ENCODE measurements around the gene PTX4. TPM values are rescaled to one million over a fixed set of nuclear protein-coding genes. Genes with fewer than 3 reads are reported as not detected.

The PTX4 gene
- total RNA-seq, 4 donors from 2014 or later = 0.40 TPM; not detected in 3

- no peak for TF ChIP-seq POLR2A (IDR thresholded peaks at IDR 0.05)
- no peak for TF ChIP-seq POLR2AphosphoS5 (IDR thresholded peaks at IDR 0.05)
- TF ChIP-seq CTCF (IDR thresholded peaks at IDR 0.05) = no peak
- TF ChIP-seq EP300 (IDR thresholded peaks at IDR 0.05) = no peak
- H3K27ac ChIP-seq = no peak overlapping the region
- WGBS, 2 donors (ENCODE audit: low coverage in 1 of 2) = no CpG with 5 or more reads among the region's 20 CpGs
- no peak for ATAC-seq
- no peak overlapping the region for H3K4me3 ChIP-seq
- H3K9me3 ChIP-seq = no peaks in the 10 kb centered on the region
- H3K4me1 ChIP-seq = no peaks in the 10 kb centered on the region
- H3K27me3 ChIP-seq = no peaks in the 10 kb centered on the region
- H3K36me3 ChIP-seq = peaks cover 0 to 100% of the 10 kb centered on the region in 2 donors
These were observed 36.2 kb downstream of the PTX4 start for GRCh38 chr16:1452530-1452929.

DNA sequence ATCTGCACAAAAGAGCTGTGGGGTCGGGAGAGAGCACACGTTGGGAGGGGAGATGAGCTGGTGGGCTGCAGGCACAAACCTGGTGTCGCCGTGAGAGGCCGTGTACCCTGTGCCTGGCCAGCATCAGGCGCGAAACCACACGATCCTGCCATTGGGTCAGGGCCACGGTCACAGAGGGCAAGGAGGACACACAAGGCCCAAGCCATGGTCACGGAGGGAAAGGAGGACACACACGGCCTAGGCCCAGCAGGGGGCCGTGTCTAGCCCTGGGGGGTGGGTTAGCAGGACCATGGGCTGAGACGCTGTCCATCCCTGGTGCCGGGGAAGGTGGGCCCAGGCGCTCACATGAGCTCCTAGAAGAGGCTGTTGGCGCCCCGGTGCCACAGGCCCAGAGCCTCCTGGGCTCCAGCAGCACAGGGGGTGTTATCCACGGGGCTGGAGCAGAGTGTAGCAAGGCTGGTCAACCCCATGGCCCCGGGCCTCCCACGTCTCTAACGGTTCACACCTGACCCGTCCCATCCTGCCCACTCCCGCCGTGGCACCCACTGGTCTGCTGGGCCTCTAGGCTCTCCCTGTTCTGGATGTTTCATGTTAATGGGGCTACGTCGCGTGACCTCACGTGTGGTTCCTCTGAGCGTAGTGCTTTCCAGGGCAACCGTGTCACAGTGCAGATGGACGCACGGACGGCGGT, 36.9 kb downstream of the PTX4 start:
- H3K27ac ChIP-seq = no peak overlapping the region
- TF ChIP-seq EP300 (IDR thresholded peaks at IDR 0.05) (no peak), CTCF (IDR thresholded peaks at IDR 0.05) (no peak), POLR2AphosphoS5 (IDR thresholded peaks at IDR 0.05) (no peak), POLR2A (IDR thresholded peaks at IDR 0.05) (no peak)
- no peaks in the 10 kb centered on the region for H3K27me3 ChIP-seq
- no peaks in the 10 kb centered on the region for H3K4me1 ChIP-seq
- peaks cover 0 to 100% of the 10 kb centered on the region in 2 donors for H3K36me3 ChIP-seq
- WGBS, 2 donors (ENCODE audit: low coverage in 1 of 2) = 90 to 91% methylated on average over 7 to 10 of the region's 34 CpGs
- ATAC-seq = no peak
- no peak overlapping the region for H3K4me3 ChIP-seq
- H3K9me3 ChIP-seq = no peaks in the 10 kb centered on the region

DNA sequence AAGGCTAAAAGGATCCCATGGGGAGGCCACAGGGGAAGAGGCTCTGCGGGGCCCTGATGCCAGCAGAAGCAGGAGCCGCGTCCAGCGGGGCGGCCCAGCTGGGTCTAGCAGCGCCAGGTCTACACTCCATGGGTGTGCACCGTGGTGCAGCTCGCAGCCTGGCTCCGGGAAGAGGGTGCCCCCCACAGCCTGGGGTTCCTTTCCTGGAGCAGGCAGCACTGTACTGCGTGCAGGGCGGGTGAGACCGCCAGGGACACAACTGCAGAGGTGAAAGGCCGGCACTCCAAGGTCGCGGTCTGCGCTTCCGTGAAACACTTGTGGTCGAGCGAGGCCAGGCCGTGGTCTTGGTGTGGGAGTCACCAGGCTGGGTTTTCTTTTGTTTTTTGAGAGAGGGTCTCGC, 37.9 kb downstream of the PTX4 start:
- Histone ChIP-seq H3K9me3 (no peaks in the 10 kb centered on the region), H3K27ac (no peak overlapping the region), H3K4me1 (no peaks in the 10 kb centered on the region), H3K36me3 (peaks cover 0 to 100% of the 10 kb centered on the region in 2 donors), H3K4me3 (no peak overlapping the region), H3K27me3 (no peaks in the 10 kb centered on the region)
- no peak for ATAC-seq
- WGBS, 2 donors (ENCODE audit: low coverage in 1 of 2) = 100% methylated on average over 1 of the region's 21 CpGs; no CpG with 5 or more reads in 1 of the 2 donors
- TF ChIP-seq POLR2A (IDR thresholded peaks at IDR 0.05) = no peak
- TF ChIP-seq POLR2AphosphoS5 (IDR thresholded peaks at IDR 0.05) = no peak
- TF ChIP-seq EP300 (IDR thresholded peaks at IDR 0.05) = no peak
- TF ChIP-seq CTCF (IDR thresholded peaks at IDR 0.05) = no peak

GRCh38 chr16:1450218-1450617, 38.5 kb downstream of the PTX4 start:
- WGBS, 2 donors (ENCODE audit: low coverage in 1 of 2) = 100% methylated on average over 3 of the region's 29 CpGs; no CpG with 5 or more reads in 1 of the 2 donors
- no peak for ATAC-seq
- H3K27ac ChIP-seq = no peak overlapping the region

More at GRCh38 chr16:1450218-1450617, 38.5 kb downstream of the PTX4 start:
- no peak overlapping the region for H3K4me3 ChIP-seq
- peaks cover 0 to 100% of the 10 kb centered on the region in 2 donors for H3K36me3 ChIP-seq
- no peaks in the 10 kb centered on the region for H3K4me1 ChIP-seq
- TF ChIP-seq POLR2A (IDR thresholded peaks at IDR 0.05) (no peak), CTCF (IDR thresholded peaks at IDR 0.05) (no peak), POLR2AphosphoS5 (IDR thresholded peaks at IDR 0.05) (no peak), EP300 (IDR thresholded peaks at IDR 0.05) (no peak)
- no peaks in the 10 kb centered on the region for H3K27me3 ChIP-seq
- no peaks in the 10 kb centered on the region for H3K9me3 ChIP-seq

All from gastroesophageal sphincter (tissue), 4 donors.